Measurements from ENCODE around the gene UCP1.

GRCh38 chr4:140529434-140529833 lies 39.3 kb downstream of the UCP1 start:
- no peak for TF ChIP-seq CTCF (IDR thresholded peaks at IDR 0.05; ENCODE audit: poor library complexity)
- TF ChIP-seq EZH2phosphoT487 (IDR thresholded peaks at IDR 0.05; ENCODE audit: low read depth, severe bottlenecking, unreplicated experiment): no peak

Data from hepatocyte (in vitro differentiated cells).